CD14-positive monocyte (primary cell): Measurements from ENCODE around the gene MPC1. TPM values are rescaled to one million over a fixed set of nuclear protein-coding genes. Genes with fewer than 3 reads are reported as not detected.

Experiments
- DNase-seq, 3 donors: peaks; one replicate each; pipeline ENCODE4 v3.0.0-alpha.2; 2011 to 2022
- H2AFZ ChIP-seq: 2 replicates; pipeline ENCODE4 v1.6.0; 2012; ENCODE audit warnings: mild to moderate bottlenecking, low read depth, low read length, inconsistent platforms; ENCODE audit not compliant: insufficient read depth, poor library complexity, severe bottlenecking
- H3K27ac ChIP-seq, 2 donors: 1 replicate in 1 of 2; 2 replicates in 1 of 2; pipeline ENCODE4 v1.5.1; 2012 to 2013; ENCODE audit warnings: low read length in 2 of 2, control low read depth in 1 of 2, inconsistent platforms in 1 of 2, low read depth in 1 of 2, mild to moderate bottlenecking in 1 of 2
- H3K27me3 ChIP-seq, 2 donors: one replicate each; pipeline versions ENCODE4 v1.6.0 to v1.6.1; 2011 to 2013; ENCODE audit warnings: low read length in 2 of 2; ENCODE audit not compliant: control insufficient read depth in 2 of 2, insufficient read depth in 2 of 2
- H3K36me3 ChIP-seq, 2 donors: replicated peaks in 1 of 2; 1 replicate in 1 of 2; 2 replicates in 1 of 2; pipeline versions ENCODE4 v1.5.1 to v1.6.1; 2012 to 2013; ENCODE audit warnings: low read length in 2 of 2, control low read depth in 1 of 2, inconsistent platforms in 1 of 2, mild to moderate bottlenecking in 1 of 2; ENCODE audit not compliant: insufficient read depth in 2 of 2, control insufficient read depth in 1 of 2
- H3K4me1 ChIP-seq, 2 donors: 1 replicate in 1 of 2; 2 replicates in 1 of 2; pipeline versions ENCODE4 v1.5.1 to v1.6.1; 2012 to 2013; ENCODE audit warnings: low read length in 2 of 2, control low read depth in 1 of 2, inconsistent platforms in 1 of 2, mild to moderate bottlenecking in 1 of 2, moderate library complexity in 1 of 2; ENCODE audit not compliant: insufficient read depth in 2 of 2, control insufficient read depth in 1 of 2
- H3K4me2 ChIP-seq: replicated peaks from 2 replicates; pipeline ENCODE3; 2012; ENCODE audit warnings: low read length, moderate library complexity, mild to moderate bottlenecking; ENCODE audit not compliant: poor library complexity, severe bottlenecking; ENCODE audit errors: extremely low read depth
- H3K4me3 ChIP-seq, 3 experiments: fragments of 200-600 bp in 1 of 3; sonication (generic) in 1 of 3; replicated peaks in 1 of 3; 1 replicate in 2 of 3; 2 replicates in 1 of 3; pipeline ENCODE4 v1.5.1; 2011 to 2013; ENCODE audit warnings: low read length in 3 of 3, mild to moderate bottlenecking in 3 of 3, control low read depth in 2 of 3, low read depth in 2 of 3, inconsistent platforms in 1 of 3, moderate library complexity in 1 of 3
- H3K79me2 ChIP-seq: 2 replicates; pipeline ENCODE4 v1.6.0; 2012; ENCODE audit warnings: mild to moderate bottlenecking, control low read depth, inconsistent platforms, low read length, moderate library complexity; ENCODE audit not compliant: insufficient read depth
- H3K9ac ChIP-seq: 2 replicates; pipeline ENCODE4 v1.6.0; 2017; ENCODE audit warnings: low read length, mild to moderate bottlenecking; ENCODE audit not compliant: insufficient read depth, poor library complexity, severe bottlenecking
- H3K9me3 ChIP-seq, 2 donors: replicated peaks in 1 of 2; 1 replicate in 1 of 2; 2 replicates in 1 of 2; pipeline versions ENCODE4 v1.5.1 to v1.6.1; 2012 to 2013; ENCODE audit warnings: low read length in 2 of 2, control low read depth in 1 of 2; ENCODE audit not compliant: control insufficient read depth in 1 of 2, insufficient read depth in 1 of 2
- H4K20me1 ChIP-seq: 2 replicates; pipeline ENCODE4 v1.6.0; 2012; ENCODE audit warnings: mild to moderate bottlenecking, low read length, control low read depth, moderate library complexity; ENCODE audit not compliant: insufficient read depth
- H3K27ac Mint-ChIP-seq, 7 donors: one replicate each; pipeline ENCODE4 v1.8.0; 2020; ENCODE audit warnings: mild to moderate bottlenecking in 7 of 7, mixed read lengths in 7 of 7, moderate library complexity in 6 of 7, inconsistent platforms in 2 of 7
- H3K27me3 Mint-ChIP-seq, 3 donors: one replicate each; pipeline ENCODE4 v1.8.0; 2021 to 2022; ENCODE audit warnings: low read depth in 3 of 3, mild to moderate bottlenecking in 3 of 3, mixed read lengths in 3 of 3, moderate library complexity in 3 of 3, inconsistent platforms in 1 of 3
- H3K36me3 Mint-ChIP-seq, 2 donors: one replicate each; pipeline ENCODE4 v1.8.0; 2020; ENCODE audit warnings: mixed read lengths in 2 of 2, inconsistent platforms in 1 of 2, mild to moderate bottlenecking in 1 of 2
- H3K4me1 Mint-ChIP-seq: one replicate; pipeline ENCODE4 v1.8.0; 2020; ENCODE audit warnings: mild to moderate bottlenecking, mixed read lengths
- H3K4me3 Mint-ChIP-seq, 2 donors: one replicate each; pipeline ENCODE4 v1.8.0; 2020; ENCODE audit warnings: mild to moderate bottlenecking in 2 of 2, mixed read lengths in 2 of 2, moderate library complexity in 1 of 2
- H3K9me3 Mint-ChIP-seq, 7 donors: one replicate each; pipeline ENCODE4 v1.8.0; 2020 to 2022; ENCODE audit warnings: mixed read lengths in 7 of 7, mild to moderate bottlenecking in 6 of 7, moderate library complexity in 6 of 7, inconsistent platforms in 2 of 7
- CTCF ChIP-seq: fragments of 200-600 bp; IDR thresholded peaks from one replicate; pipeline ENCODE4 v1.8.0; 2022; ENCODE audit warnings: antibody characterized with exemption, mild to moderate bottlenecking
- WGBS: methylation state at CpG from one replicate; pipeline ENCODE4 v1.1.5; 2013; ENCODE audit warnings: missing lambda C conversion rate; ENCODE audit not compliant: insufficient coverage; 5-methylcytosine and 5-hydroxymethylcytosine counted together
- intact Hi-C, 2 donors: fragments of 100-400 bp; cut with micrococcal nuclease; formaldehyde crosslinking; loops; one replicate each; pipeline versions ENCODE4 v1.15.0 to v1.15.1; 2023
- polyA plus RNA-seq, 3 donors: library from polyadenylated mRNA; depleted of rRNA in 1 of 3; unstranded in 2 of 3; stranded (reverse) in 1 of 3; fragments of 300-500 nt in 2 of 3; fragments of >200 nt in 1 of 3; fragmentation: Illumina TruSeq in 2 of 3; gene quantifications; 1 replicate in 2 of 3; 2 replicates in 1 of 3; pipeline ENCODE4 v1.2.3, GENCODE V29; 2012 to 2021

The MPC1 gene
- polyA plus RNA-seq, 3 donors: 52.4 to 122 (median 104) TPM

DNA sequence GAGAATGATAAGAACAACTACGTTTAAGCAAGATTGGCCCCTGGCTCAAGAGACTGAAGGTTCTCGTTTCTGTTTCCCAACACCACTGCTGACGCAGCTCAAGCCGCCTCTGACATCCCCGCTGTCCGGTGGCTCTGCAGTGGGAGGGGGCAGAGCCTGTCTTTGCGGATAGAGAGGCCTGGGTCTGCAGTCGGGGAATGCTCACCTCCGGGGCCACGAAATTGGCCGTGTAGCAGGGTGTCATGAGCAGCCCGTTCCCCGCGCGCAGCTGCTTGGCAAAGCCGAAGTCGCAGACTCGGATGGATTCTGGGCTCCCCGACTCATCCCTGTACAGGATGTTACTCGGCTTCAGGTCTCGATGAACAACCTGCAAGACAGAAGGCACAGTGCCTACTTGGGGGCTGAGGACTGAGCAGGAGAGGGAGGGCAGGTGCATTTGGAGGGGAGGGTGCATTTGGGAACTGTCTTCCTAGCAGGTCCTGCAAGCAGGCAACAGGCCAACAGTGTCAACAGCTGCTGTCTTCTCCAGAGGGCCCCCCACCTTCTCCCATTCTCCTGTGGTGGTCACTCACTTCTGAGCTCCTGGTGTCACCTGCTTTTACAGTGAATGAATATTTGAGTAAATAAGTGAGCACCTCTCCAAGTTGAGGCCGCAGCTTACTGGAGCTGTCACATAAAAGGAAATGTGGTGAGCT is 40.5 kb upstream of the MPC1 start:
- H3K27me3 ChIP-seq: no peaks in the 10 kb centered on the region
- H3K9me3 Mint-ChIP-seq: peaks cover 0 to 3% (median 0%) of the 10 kb centered on the region in 7 donors
- no peak overlapping the region for H3K4me2 ChIP-seq
- no peaks in the 10 kb centered on the region for H3K27me3 Mint-ChIP-seq
- H3K27ac ChIP-seq: no peak overlapping the region
- no peak overlapping the region for H3K4me3 ChIP-seq
- 91% methylated on average over 21 of the region's 22 CpGs for WGBS
- H3K79me2 ChIP-seq: no peaks in the 10 kb centered on the region
- H3K36me3 ChIP-seq: no peaks in the 10 kb centered on the region
- H3K9me3 ChIP-seq: no peaks in the 10 kb centered on the region
- H3K27ac Mint-ChIP-seq: peak overlapping the region in 1 of 7 donors; percentile 32
- no peak for TF ChIP-seq CTCF
- H3K9ac ChIP-seq: no peak overlapping the region
- no peaks in the 10 kb centered on the region for H3K36me3 Mint-ChIP-seq
- no peak for DNase-seq
- H3K4me1 Mint-ChIP-seq: peaks cover 9% of the 10 kb centered on the region
- H3K4me3 Mint-ChIP-seq: no peak overlapping the region
- peaks cover 0 to 3% of the 10 kb centered on the region in 2 donors for H3K4me1 ChIP-seq
- intact Hi-C loops: no loop called here
- H2AFZ ChIP-seq: no peak overlapping the region
- H4K20me1 ChIP-seq: no peaks in the 10 kb centered on the region

DNA sequence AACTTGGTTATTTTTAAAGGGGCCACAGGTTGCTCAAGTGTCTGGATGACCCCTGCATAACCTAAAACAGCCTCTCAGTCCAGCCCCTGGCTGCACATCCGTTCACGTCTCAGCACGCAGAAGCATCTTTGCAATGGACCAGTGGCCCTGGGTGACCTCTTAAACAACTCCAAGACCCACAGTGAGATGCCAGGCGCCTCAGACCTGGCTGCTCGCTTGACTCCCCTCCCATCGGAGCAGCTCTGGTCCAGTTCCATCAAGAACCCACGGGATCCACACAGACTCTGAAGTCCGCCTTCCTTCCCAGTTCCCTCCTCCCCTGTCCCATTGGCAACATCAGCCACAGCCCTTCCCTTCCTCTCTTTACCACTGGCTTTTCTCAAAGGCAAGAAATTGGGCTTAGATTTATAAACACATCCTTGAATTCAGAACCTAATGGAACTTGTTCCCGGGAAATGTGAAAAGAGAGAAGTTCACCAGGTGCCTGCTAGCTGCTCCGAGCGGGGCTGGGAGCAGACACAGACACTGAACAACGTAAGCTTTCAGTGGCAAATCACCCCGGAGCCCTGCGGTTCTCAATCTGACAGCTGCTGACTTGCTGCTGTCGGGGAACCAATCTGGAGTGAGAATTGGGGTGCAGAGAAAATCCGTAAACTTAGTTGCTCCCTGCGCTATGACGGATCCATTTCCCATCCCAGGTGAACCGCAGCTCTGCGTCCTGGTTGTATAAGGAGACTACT is 39.6 kb upstream of the MPC1 start:
- Mint-ChIP-seq H3K27ac (peak overlapping the region in 2 of 7 donors; percentile 13 to 19), H3K4me3 (no peak overlapping the region), H3K27me3 (no peaks in the 10 kb centered on the region), H3K9me3 (no peaks in the 10 kb centered on the region), H3K4me1 (peaks cover 9% of the 10 kb centered on the region), H3K36me3 (no peaks in the 10 kb centered on the region)
- intact Hi-C loops: no loop called here
- H3K4me2 ChIP-seq: no peak overlapping the region
- H2AFZ ChIP-seq: no peak overlapping the region
- no peak for DNase-seq
- H3K27ac ChIP-seq: no peak overlapping the region
- H3K79me2 ChIP-seq: no peaks in the 10 kb centered on the region
- no peak overlapping the region for H3K9ac ChIP-seq
- no peaks in the 10 kb centered on the region for H3K27me3 ChIP-seq
- no peak overlapping the region for H3K4me3 ChIP-seq
- no peaks in the 10 kb centered on the region for H3K36me3 ChIP-seq
- TF ChIP-seq CTCF: no peak
- WGBS: 94% methylated on average over 13 of the region's 20 CpGs
- H3K4me1 ChIP-seq: peaks cover 0 to 3% of the 10 kb centered on the region in 2 donors
- H4K20me1 ChIP-seq: no peaks in the 10 kb centered on the region
- no peaks in the 10 kb centered on the region for H3K9me3 ChIP-seq
